UCSD-AML1 (cell line): ENCODE measurements around the gene UBTD1.
"Not testable (repeated sequence)": the region's sequence is repeated elsewhere in the genome, so short reads cannot be mapped to it uniquely, and the experiment has no call there.

Experiments used
- DNase-seq: peaks from one replicate; lab custom pipeline; 2025; ENCODE audit not compliant: unreplicated experiment; lab: John Stamatoyannopoulos, UW

UBTD1 gene

DNA sequence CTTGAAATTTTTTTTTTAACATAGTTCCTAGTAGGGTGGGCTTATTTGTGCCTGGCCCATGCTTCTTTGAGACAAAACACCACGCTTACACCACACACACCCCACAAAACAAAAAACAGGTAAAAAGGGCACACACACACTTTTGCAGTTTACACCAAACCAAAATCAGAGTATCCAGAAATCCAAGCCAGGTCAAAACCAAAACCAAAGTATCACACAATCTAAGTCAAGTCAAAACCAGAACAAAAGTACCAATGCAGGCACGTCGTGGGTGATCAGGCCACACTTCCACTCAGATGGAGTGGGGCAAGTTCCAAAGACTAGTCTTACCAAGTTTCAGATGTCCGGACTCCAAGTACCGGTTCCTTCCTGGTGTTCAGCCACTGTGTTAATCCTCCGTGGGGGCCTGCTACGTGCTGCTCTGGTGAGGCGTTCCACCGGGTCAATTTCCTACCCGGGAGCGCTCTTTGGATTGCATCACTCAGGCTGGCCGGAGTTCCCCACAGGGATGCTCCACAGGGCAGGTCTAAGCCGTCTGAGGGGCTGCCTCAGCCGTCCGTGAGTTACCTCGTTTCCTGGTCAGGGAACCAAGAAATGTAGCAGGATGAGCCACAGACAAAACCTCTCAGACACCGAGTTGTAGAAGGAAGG lies 62.1 kb downstream of the UBTD1 start:
- DNase-seq: not testable (repeated sequence)

DNA sequence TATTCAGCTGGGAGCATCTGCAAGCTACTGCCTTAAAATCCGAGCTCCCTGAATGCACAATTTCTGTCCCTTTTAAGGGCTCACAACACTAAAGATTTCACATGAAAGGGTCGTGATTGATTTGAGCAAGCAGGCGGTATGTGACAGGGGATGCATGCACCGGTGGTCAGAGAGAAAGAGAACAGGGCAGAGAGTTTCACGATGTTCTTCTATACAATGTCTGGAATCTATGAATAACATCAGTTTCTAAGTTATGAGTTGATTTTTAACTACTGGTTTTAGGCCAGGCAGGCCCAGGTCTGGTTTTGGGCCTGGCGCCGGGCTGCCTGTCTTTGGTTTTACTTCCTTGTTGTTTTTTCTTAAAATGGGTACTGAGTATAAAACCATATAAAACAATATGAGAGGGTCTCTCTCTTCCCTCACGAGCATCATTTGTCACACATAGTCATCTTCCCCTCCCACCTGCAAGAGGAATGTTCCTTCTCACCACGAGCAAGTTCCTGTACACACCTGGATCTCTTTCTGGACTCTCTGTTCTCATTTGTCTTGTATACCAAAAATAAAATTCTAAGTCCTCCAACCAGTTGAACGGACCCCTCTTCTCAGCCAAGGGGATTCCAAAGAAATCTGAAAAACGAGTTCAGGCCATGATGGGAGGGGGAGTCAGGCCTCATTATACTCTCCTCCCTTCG lies 62.8 kb downstream of the UBTD1 start:
- DNase-seq: not testable (repeated sequence)

DNA sequence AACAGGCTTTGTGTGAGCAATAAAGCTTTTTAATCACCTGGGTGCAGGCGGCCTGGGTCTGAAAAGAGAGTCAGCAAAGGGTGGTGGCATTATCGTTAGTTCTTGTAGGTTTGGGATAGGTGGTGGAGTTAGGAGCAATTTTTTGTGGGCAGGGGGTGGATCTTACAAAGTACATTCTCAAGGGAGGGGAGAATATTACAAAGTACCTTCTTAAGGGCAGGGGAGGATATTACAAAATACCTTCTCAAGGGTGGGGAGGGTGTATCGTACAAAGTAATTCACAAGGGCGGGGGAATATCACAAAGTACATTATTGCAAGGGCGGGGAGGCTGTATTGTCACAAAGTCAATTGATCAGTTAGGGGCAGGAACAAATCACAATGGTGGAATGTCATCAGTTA lies 63.6 kb downstream of the UBTD1 start:
- not testable (repeated sequence) for DNase-seq

DNA sequence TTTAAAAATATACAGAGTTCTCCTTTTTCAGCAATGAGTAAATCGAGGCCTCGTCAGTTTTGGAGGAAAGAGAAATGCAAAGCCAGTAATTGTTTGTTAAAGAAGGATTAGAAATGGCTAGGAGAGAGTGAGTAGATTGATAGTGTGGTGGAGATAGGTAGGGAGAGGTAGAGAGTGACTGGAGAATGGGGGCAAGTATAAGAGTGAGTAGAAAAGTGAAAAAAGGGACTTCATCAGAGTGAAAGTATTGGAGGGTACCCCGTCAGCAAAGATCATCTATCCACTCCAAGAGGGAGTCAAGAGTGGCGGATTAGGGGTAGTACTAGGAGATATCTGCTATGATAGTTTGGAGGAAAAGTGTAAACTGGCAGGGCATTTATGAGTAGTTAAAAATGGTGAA lies 64.6 kb downstream of the UBTD1 start:
- no peak for DNase-seq

DNA sequence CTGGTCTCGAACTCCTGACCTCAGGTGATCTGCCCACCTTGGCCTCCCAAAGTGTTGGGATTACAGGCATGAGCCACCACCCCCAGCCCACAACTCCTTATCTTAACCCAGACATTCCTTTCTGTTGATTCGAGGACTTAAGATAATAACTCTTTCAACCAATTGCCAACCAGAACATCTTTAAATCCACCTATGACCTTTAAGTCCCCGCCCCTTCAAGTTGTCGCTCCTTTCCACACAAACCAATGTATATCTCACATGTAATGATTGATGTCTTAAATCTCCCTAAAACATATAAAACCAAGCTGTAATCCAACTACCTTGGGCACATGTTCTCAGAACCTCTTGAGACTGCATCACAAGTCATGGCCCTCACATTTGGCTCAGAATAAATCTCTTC lies 66.1 kb downstream of the UBTD1 start:
- DNase-seq: no peak

- no peak for DNase-seq
These were observed 67.7 kb downstream of the UBTD1 start for GRCh38 chr10:97566336-97566996.

GRCh38 chr10:97567891-97568290 lies 69.2 kb downstream of the UBTD1 start:
- no peak for DNase-seq

GRCh38 chr10:97570146-97570788 lies 71.5 kb downstream of the UBTD1 start:
- no peak for DNase-seq

DNA sequence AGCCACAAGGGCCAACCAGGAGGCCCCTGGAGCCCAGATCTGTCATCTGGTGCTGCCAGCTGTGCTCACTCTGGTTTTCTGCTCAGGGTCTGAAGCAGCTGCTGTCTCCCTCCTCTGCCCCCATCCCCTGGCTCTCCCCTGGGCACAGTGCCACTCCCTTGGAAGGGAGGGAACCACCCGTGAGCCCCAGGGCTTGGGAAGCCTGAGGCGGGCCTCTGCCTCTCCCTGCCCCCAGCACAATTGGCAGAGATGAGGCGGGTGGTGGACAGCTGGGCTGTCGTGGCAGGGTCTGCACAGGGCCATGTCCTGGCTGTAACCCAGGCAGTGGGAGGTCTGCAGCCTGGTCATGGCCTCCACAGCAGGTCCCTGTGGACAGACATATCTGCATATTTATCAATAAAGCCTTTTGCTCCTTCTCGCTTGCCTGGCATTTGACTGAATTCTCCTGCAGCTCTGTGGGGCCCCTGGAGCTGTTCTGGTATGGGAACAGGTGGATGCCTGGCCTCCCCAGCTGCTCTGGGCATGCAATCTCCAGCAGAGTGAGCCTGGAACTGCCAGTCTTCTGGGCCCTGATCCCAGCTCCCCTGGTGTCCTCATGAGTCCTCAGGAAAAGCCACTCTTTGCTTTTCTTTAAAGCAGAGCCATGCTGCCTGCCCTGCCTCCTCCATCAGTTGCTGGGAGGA lies 72.2 kb downstream of the UBTD1 start:
- DNase-seq: no peak

DNA sequence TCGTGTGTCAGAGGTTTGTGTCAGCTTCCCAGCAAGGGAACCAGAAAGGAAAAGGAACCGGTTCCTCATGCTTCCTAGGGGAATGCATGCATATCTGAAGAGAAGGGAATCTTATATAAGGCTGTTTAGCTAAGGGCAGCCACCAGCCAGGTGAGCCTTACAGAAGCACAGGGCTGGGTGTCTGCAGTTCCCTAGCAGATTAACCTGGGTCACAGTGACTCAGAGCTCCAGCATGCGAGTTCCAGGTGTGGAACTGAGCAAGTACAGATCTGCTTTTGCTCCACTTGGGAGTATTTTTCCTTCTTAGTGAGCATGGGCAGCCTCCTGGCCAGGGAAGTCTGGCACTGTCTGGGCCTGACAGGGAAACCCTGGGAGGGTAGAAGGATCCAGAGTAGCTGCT lies 72.9 kb downstream of the UBTD1 start:
- no peak for DNase-seq

DNA sequence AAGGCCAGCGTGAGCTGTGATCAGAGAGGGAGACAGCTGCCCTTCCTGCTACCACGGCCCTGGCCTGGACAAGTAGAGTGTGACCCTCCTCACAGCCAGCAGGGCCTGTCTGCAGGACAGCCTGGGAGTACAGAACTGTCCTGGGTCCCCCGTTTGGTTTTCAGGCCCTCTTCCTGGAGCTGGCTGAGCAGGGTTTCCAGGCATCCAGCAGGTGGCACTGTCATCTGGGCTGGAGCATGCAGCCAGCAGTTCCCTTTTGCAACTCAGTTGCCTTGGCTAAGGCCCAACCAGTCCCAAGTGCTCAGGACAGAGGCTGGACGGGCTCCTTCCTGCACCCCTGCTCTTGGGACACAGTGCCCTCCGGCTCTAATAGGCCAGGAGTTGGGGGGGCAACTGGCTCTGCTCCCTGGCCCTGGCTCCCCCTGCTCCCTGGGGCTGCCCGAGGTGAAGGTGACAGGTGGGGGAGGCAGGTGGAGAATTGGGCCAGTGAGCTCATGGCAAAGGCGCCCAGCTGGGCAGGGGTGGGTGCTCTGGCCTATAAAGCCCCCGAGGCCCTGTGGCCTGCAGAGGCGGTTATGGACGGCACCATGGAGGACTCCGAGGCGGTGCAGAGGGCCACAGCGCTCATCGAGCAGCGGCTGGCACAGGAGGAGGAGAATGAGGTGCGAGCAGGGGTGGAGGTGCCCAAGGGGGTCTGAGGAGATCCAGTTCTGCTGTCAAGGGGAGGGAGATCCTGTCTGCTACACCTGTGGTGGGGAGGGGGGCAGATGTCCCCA lies 73.7 kb downstream of the UBTD1 start, which contains the start of gene ANKRD2:
ANKRD2 (plus strand) TSS at position 566 of the 776 bp plus-strand sequence; CDS start at position 576, 10 bp downstream.
- DNase-seq: peak; percentile 62

GRCh38 chr10:97573021-97573420 lies 74.3 kb downstream of the UBTD1 start:
- no peak for DNase-seq

- DNase-seq: no peak
These were observed 74.9 kb downstream of the UBTD1 start for GRCh38 chr10:97573672-97574071.

DNA sequence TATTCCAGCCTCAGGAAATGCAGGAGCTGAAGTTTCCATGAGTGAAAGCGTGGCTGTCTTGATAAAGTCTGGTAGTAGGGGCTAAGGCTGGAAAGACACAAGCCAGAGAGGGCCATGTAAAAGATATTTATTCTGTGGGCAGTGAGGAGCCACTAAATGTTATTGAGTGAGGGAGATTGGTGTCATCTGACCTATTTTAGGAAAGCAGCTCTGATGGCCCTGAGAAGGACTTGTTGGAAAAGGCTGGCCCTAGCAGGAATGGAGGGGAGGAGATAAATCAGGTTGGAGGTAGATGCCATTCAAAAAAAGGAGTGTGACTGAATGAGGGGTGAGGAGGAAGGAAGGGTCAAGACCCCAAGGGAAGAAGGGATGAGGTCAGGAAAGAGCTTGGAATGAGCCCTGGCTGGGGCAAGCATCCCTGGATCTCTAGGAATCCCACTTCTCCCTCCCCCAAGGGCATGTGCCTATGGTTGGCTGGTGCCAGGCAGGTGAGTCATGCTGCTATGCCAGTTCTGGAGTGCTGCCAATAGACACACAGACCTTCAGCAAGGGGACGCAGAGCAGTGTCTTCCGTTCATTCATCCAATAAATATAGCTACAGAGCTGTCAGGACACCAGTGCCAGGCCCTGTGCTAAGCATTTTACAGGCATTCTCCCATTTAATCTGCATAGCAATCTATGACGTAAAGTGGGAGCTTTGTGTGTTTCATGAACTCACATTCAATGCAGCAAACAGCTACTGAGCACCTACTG lies 75.8 kb downstream of the UBTD1 start:
- DNase-seq: no peak

DNA sequence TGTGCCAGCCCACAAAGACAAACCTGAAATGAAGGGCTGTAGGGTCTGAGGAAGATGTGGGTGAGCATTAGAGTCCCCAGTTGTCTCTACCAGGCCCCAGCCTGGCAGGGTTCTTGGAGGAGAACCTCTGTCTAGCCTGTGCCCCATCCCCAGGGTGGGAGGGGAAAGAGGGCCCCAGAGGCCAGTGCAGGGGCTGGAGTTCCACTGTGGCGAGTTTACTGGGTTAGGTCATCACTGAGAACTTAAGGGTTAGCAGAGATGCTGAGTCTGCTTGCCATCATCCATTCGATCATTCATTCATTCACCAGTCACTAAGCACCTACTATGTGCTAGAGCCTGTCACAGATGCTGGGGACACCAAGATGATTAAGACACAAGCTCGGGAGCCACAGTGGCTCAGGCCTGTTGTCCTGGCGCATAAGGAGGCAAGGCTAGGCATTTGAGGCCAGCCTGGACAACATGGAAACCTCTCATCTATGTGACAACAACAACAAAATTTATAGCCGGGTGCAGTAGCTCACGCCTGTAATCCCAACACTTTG lies 76.5 kb downstream of the UBTD1 start:
- DNase-seq: no peak

DNA sequence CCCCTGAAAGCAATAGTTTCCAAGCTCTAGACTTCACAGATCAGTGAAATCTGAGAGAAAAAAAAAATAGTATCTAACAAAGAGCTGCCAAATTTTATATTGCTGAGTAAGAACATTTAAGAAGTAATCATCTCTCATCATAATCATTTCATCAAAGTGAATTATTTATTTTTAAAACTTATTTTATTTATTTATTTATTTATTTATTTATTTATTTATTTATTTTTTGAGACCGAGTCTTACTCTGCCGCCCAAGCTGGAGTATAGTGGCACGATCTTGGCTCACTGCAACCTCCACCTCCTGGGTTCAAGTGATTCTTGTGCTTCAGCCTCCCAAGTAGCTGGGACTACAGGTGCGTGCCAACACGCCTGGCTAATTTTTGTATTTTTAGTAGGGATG lies 77.8 kb downstream of the UBTD1 start:
- not testable (repeated sequence) for DNase-seq

GRCh38 chr10:97577701-97578100 lies 79.0 kb downstream of the UBTD1 start:
- no peak for DNase-seq

DNA sequence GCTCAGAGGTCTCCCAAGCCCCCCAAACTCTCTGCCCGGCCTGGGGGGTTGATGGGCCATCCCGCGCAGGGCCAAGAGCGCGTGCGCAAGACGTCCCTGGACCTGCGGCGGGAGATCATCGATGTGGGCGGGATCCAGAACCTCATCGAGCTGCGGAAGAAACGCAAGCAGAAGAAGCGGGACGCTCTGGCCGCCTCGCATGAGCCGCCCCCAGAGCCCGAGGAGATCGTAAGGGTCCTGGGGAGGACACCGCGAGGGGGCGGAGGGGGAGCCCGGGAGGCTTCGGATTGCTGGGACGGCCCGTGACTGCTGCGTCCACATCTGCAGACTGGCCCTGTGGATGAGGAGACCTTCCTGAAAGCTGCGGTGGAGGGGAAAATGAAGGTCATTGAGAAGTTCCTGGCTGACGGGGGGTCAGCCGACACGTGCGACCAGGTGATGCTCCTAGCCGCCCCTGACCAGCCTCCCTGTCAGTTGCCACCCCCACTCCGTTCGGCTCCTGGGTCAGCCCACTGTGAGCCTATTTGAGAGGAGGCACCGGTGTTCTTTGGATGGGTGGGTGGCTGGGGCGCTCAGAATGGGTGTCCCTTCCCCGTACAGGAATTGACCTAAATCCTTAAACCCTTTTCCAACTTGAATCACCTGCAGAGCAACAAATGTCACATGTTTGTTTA lies 79.6 kb downstream of the UBTD1 start:
- no peak for DNase-seq
